IMR-90 (cell line): ENCODE data around the gene NME4. TPM values are rescaled to one million over a fixed set of nuclear protein-coding genes. Genes with fewer than 3 reads are reported as not detected.
"Not testable (repeated sequence)": the region's sequence is repeated elsewhere in the genome, so short reads cannot be mapped to it uniquely, and the experiment has no call there.

Source experiments
- ATAC-seq: fragments of 200-7000 bp; cut with Tn5 transposase; 2 replicates; pipeline ENCODE4 v1.9.1; 2020; ENCODE audit warnings: low read depth, mild to moderate bottlenecking, moderate library complexity
- BruUV-seq: library from RNA; stranded (reverse); fragments of 400-500 nt; replicated peaks from 2 replicates; lab custom pipeline; 2021; lab: Mats Ljungman, UMichigan
- CTCF ChIA-PET: fragments of 300-600 bp; formaldehyde crosslinking; extraction: SDS; loops from one replicate; lab custom pipeline; 2021; ENCODE audit warnings: antibody characterized with exemption; lab: Yijun Ruan, JAX
- POLR2A ChIA-PET: fragments of 300-600 bp; sonication (Branson Sonifier 250); formaldehyde crosslinking; loops from one replicate; lab custom pipeline; 2022; ENCODE audit warnings: antibody characterized with exemption; ENCODE audit not compliant: unreplicated experiment; lab: Charles Lee
- DNase-seq: peaks from one replicate; pipeline ENCODE4 v3.0.0; 2013
- H2AFZ ChIP-seq: replicated peaks from 2 replicates; pipeline ENCODE3; 2013; ENCODE audit warnings: low read length, mild to moderate bottlenecking; ENCODE audit not compliant: poor library complexity
- H2AK5ac ChIP-seq: 2 replicates; pipeline ENCODE4 v1.6.1; 2013; ENCODE audit warnings: low read depth, low read length, inconsistent platforms
- H2AK9ac ChIP-seq: replicated peaks from 2 replicates; pipeline ENCODE3; 2013; ENCODE audit warnings: mild to moderate bottlenecking, low read depth, low read length, moderate library complexity; ENCODE audit not compliant: poor library complexity
- H2BK120ac ChIP-seq: 2 replicates; pipeline ENCODE4 v1.6.1; 2013; ENCODE audit warnings: low read depth, low read length, inconsistent platforms
- H2BK15ac ChIP-seq: 3 replicates; pipeline ENCODE4 v1.6.1; 2013; ENCODE audit warnings: low read depth, low read length, inconsistent platforms
- H2BK20ac ChIP-seq: 2 replicates; pipeline ENCODE4 v1.6.1; 2013; ENCODE audit warnings: low read depth, mild to moderate bottlenecking, inconsistent platforms, low read length, moderate library complexity
- H2BK5ac ChIP-seq: 2 replicates; pipeline ENCODE4 v1.6.1; 2013; ENCODE audit warnings: mild to moderate bottlenecking, low read depth, low read length, inconsistent platforms; ENCODE audit not compliant: poor library complexity, severe bottlenecking
- H3K14ac ChIP-seq: replicated peaks from 2 replicates; pipeline ENCODE4 v1.6.1; 2013; ENCODE audit warnings: low read depth, low read length, inconsistent platforms
- H3K18ac ChIP-seq: 2 replicates; pipeline ENCODE4 v1.6.1; 2013; ENCODE audit warnings: low read depth, low read length, control low read depth
- H3K23ac ChIP-seq: 2 replicates; pipeline ENCODE4 v1.6.1; 2013; ENCODE audit warnings: low read depth, low read length, inconsistent platforms
- H3K27ac ChIP-seq: 2 replicates; pipeline ENCODE4 v1.5.1; 2013; ENCODE audit warnings: mild to moderate bottlenecking, control low read depth, low read length; ENCODE audit not compliant: insufficient read depth
- H3K27me3 ChIP-seq: 2 replicates; pipeline ENCODE4 v1.6.1; 2013; ENCODE audit warnings: low read length; ENCODE audit not compliant: control insufficient read depth, insufficient read depth
- H3K36me3 ChIP-seq: 2 replicates; pipeline ENCODE4 v1.6.1; 2013; ENCODE audit warnings: low read length, mixed read lengths; ENCODE audit not compliant: control insufficient read depth, insufficient read depth
- H3K4ac ChIP-seq: 2 replicates; pipeline ENCODE4 v1.6.1; 2013; ENCODE audit warnings: low read depth, low read length, inconsistent platforms
- H3K4me1 ChIP-seq: 2 replicates; pipeline ENCODE4 v1.6.1; 2013; ENCODE audit warnings: low read length, mixed read lengths; ENCODE audit not compliant: control insufficient read depth, insufficient read depth
- H3K4me2 ChIP-seq: 2 replicates; pipeline ENCODE4 v1.6.1; 2013; ENCODE audit warnings: low read depth, mild to moderate bottlenecking, control low read depth, low read length, moderate library complexity
- H3K4me3 ChIP-seq: 2 replicates; pipeline ENCODE4 v1.5.1; 2013; ENCODE audit warnings: low read depth, mild to moderate bottlenecking, control low read depth, low read length, moderate library complexity; ENCODE audit not compliant: insufficient read depth
- H3K56ac ChIP-seq: 2 replicates; pipeline ENCODE4 v1.6.1; 2013; ENCODE audit warnings: low read length, inconsistent platforms; ENCODE audit not compliant: insufficient read depth; ENCODE audit errors: extremely low read depth
- H3K79me1 ChIP-seq, 2 experiments: 2 replicates each; pipeline ENCODE4 v1.6.1; 2013; ENCODE audit warnings: low read length in 2 of 2, inconsistent platforms in 1 of 2, low read depth in 1 of 2
- H3K9ac ChIP-seq: 2 replicates; pipeline ENCODE4 v1.6.1; 2013; ENCODE audit warnings: low read depth, low read length, control low read depth
- H3K9me1 ChIP-seq: 2 replicates; pipeline ENCODE4 v1.6.1; 2013; ENCODE audit warnings: low read length, inconsistent platforms; ENCODE audit not compliant: insufficient read depth
- H3K9me3 ChIP-seq: 2 replicates; pipeline ENCODE4 v1.6.1; 2013; ENCODE audit warnings: low read length; ENCODE audit not compliant: control insufficient read depth, insufficient read depth
- H4K20me1 ChIP-seq: 2 replicates; pipeline ENCODE4 v1.6.1; 2013; ENCODE audit warnings: low read length, inconsistent platforms; ENCODE audit not compliant: insufficient read depth
- H4K5ac ChIP-seq: 2 replicates; pipeline ENCODE4 v1.6.1; 2013; ENCODE audit warnings: mild to moderate bottlenecking, low read depth, low read length, control low read depth
- H4K8ac ChIP-seq, 2 experiments: 2 replicates each; pipeline ENCODE4 v1.6.1; 2013; ENCODE audit warnings: low read depth in 2 of 2, low read length in 2 of 2, control low read depth in 1 of 2, inconsistent platforms in 1 of 2
- H4K91ac ChIP-seq: 2 replicates; pipeline ENCODE4 v1.6.1; 2013; ENCODE audit warnings: low read depth, low read length, inconsistent platforms; ENCODE audit not compliant: insufficient read depth
- BHLHE40 ChIP-seq: fragments of 150-350 bp; IDR thresholded peaks from 2 replicates; pipeline ENCODE4 v1.6.1; 2016; ENCODE audit warnings: mild to moderate bottlenecking, low read depth, low read length
- CEBPB ChIP-seq: IDR thresholded peaks from 2 replicates; pipeline ENCODE4 v1.6.1; 2012; ENCODE audit warnings: low read depth, low read length, improper control_type of control experiment
- CHD1 ChIP-seq: IDR thresholded peaks from 2 replicates; pipeline ENCODE4 v1.6.1; 2012; ENCODE audit warnings: low read depth, low read length, improper control_type of control experiment
- FOS ChIP-seq: fragments of 150-350 bp; IDR thresholded peaks from 2 replicates; pipeline ENCODE4 v1.6.1; 2016; ENCODE audit warnings: low read depth, low read length
- POLR2A ChIP-seq: IDR thresholded peaks from 2 replicates; pipeline ENCODE4 v1.6.1; 2012; ENCODE audit warnings: mild to moderate bottlenecking, low read depth, low read length
- WGBS, 2 experiments: methylation state at CpG; one replicate each; pipeline versions ENCODE4 v1.1.5 to v1.1.7; 2013; ENCODE audit warnings: missing lambda C conversion rate in 2 of 2; ENCODE audit not compliant: insufficient read length in 1 of 2; ENCODE audit errors: extremely low coverage in 2 of 2; 5-methylcytosine and 5-hydroxymethylcytosine counted together
- dilution Hi-C: fragments of 300-500 bp; cut with HindIII; formaldehyde crosslinking; loops from one replicate; pipeline ENCODE4 v1.14.3; 2018; ENCODE audit warnings: low sequenced_read_pairs; ENCODE audit not compliant: unreplicated experiment
- in situ Hi-C: fragments of 300-500 bp; cut with MboI; formaldehyde crosslinking; loops from 3 replicates; pipeline ENCODE4 v1.14.3; 2019; ENCODE audit warnings: low sequenced_read_pairs, inconsistent platforms, mixed read lengths
- intact Hi-C: fragments of 100-400 bp; cut with micrococcal nuclease; formaldehyde crosslinking; loops from 2 replicates; pipeline ENCODE4 v1.10.0; 2022
- polyA plus RNA-seq, 3 experiments: library from polyadenylated mRNA; depleted of rRNA; stranded (reverse); fragments of >200 nt; gene quantifications; 2 replicates each; pipeline ENCODE4 v1.2.3, GENCODE V29; 2012; ENCODE audit warnings: low replicate concordance in 1 of 3
- total RNA-seq: library from RNA; depleted of rRNA; stranded (reverse); fragments of >200 nt; gene quantifications from 2 replicates; pipeline ENCODE4 v1.2.3, GENCODE V29; 2012

The NME4 gene
- total and polyA plus RNA-seq, 2 of the 4 experiments (the other 2 are of a cell fraction), result 124 to 288 TPM

GRCh38 chr16:377419-377951 lies 19.5 kb upstream of the NME4 start:
- intact Hi-C loops, result no loop called here
- Histone ChIP-seq H3K56ac (no peak overlapping the region), H2BK15ac (no peak overlapping the region), H3K27me3 (no peaks in the 10 kb centered on the region), H3K36me3 (peaks cover 44% of the 10 kb centered on the region), H2AK9ac (no peak overlapping the region), H3K4me3 (no peak overlapping the region), H2AK5ac (no peak overlapping the region), H3K79me1 (peaks cover 13 to 29% of the 10 kb centered on the region in 2 experiments; a peak in 3 of 4 replicates), H3K9ac (no peak overlapping the region), H2BK120ac (no peak overlapping the region), H3K18ac (no peak overlapping the region), H4K5ac (no peak overlapping the region), H3K9me3 (no peaks in the 10 kb centered on the region), H2BK5ac (no peak overlapping the region), H3K4me2 (no peak overlapping the region), H3K14ac (no peak overlapping the region), H3K23ac (no peak overlapping the region), H4K8ac (no peak overlapping the region), H3K27ac (no peak overlapping the region), H2BK20ac (no peak overlapping the region), H4K20me1 (peaks cover 16% of the 10 kb centered on the region), H3K4ac (no peak overlapping the region), H2AFZ (no peak overlapping the region), H4K91ac (no peak overlapping the region), H3K4me1 (no peaks in the 10 kb centered on the region; the same call in 1 of the 2 replicates), H3K9me1 (no peaks in the 10 kb centered on the region)
- dilution Hi-C loops, result no loop called here
- in situ Hi-C loops, result no loop called here
- no peak for TF ChIP-seq BHLHE40
- TF ChIP-seq FOS, result no peak
- TF ChIP-seq CHD1, result no peak
- TF ChIP-seq POLR2A, result no peak
- TF ChIP-seq CEBPB, result no peak
- BruUV-seq, result no TSS peak
- ATAC-seq (no peak), DNase-seq (no peak)
- ChIA-PET POLR2A (no interaction called here), CTCF (no interaction called here)
- WGBS, 2 experiments, result 91% methylated on average over 32 of the region's 42 CpGs; no CpG with 5 or more reads in 1 of the 2 experiments

GRCh38 chr16:378113-378820 lies 18.7 kb upstream of the NME4 start:
- H2AK5ac ChIP-seq, H3K9me3 ChIP-seq, ATAC-seq, H3K4me2 ChIP-seq, H3K27me3 ChIP-seq, H3K18ac ChIP-seq, H2AFZ ChIP-seq, H3K23ac ChIP-seq, H3K4me1 ChIP-seq, H4K8ac ChIP-seq, H3K4ac ChIP-seq, H3K4me3 ChIP-seq, H3K9me1 ChIP-seq, H4K5ac ChIP-seq, CTCF ChIA-PET, DNase-seq, POLR2A ChIA-PET, H2BK5ac ChIP-seq, BruUV-seq, H3K27ac ChIP-seq, H3K14ac ChIP-seq, H2BK20ac ChIP-seq, in situ Hi-C loops, H2BK15ac ChIP-seq, H2BK120ac ChIP-seq, H3K56ac ChIP-seq, dilution Hi-C loops, intact Hi-C loops, H4K91ac ChIP-seq, H3K9ac ChIP-seq: not testable (repeated sequence)
- H4K20me1 ChIP-seq, result peaks cover 16% of the 10 kb centered on the region
- peak overlapping the region; percentile 39 for H2AK9ac ChIP-seq
- WGBS, 2 experiments, result 93% methylated on average over 20 of the region's 36 CpGs; no CpG with 5 or more reads in 1 of the 2 experiments
- H3K36me3 ChIP-seq, result peaks cover 38% of the 10 kb centered on the region
- H3K79me1 ChIP-seq, result peaks cover 13 to 29% of the 10 kb centered on the region in 2 experiments; a peak in 3 of 4 replicates
